ENCODE measurements around the gene PRPF6.

The PRPF6 gene

GRCh38 chr20:63942250-63942951 lies 38.5 kb upstream of the PRPF6 start:
- DNase-seq (ENCODE audit: low read depth): peak; percentile 20
- TF ChIP-seq CTCF (conservative IDR thresholded peaks at IDR 0.05; ENCODE audit: control insufficient read depth, insufficient read depth, low read depth, low read length): no peak
- no peak overlapping the region for H3K4me3 ChIP-seq (ENCODE audit: control insufficient read depth, low read depth, low read length)

GRCh38 chr20:63942969-63943807 lies 37.7 kb upstream of the PRPF6 start:
- DNase-seq (ENCODE audit: low read depth): no peak
- no peak for TF ChIP-seq CTCF (conservative IDR thresholded peaks at IDR 0.05; ENCODE audit: control insufficient read depth, insufficient read depth, low read depth, low read length)
- H3K4me3 ChIP-seq (ENCODE audit: control insufficient read depth, low read depth, low read length): no peak overlapping the region

- no peak for DNase-seq (ENCODE audit: low read depth)
- H3K4me3 ChIP-seq (ENCODE audit: control insufficient read depth, low read depth, low read length): no peak overlapping the region
- TF ChIP-seq CTCF (conservative IDR thresholded peaks at IDR 0.05; ENCODE audit: control insufficient read depth, insufficient read depth, low read depth, low read length): no peak
These were observed 37.2 kb upstream of the PRPF6 start for GRCh38 chr20:63943808-63944077.

GRCh38 chr20:63944078-63944941 lies 36.6 kb upstream of the PRPF6 start:
- H3K4me3 ChIP-seq (ENCODE audit: control insufficient read depth, low read depth, low read length): no peak overlapping the region
- no peak for TF ChIP-seq CTCF (conservative IDR thresholded peaks at IDR 0.05; ENCODE audit: control insufficient read depth, insufficient read depth, low read depth, low read length)
- DNase-seq (ENCODE audit: low read depth): no peak

GRCh38 chr20:63945031-63945658 lies 35.8 kb upstream of the PRPF6 start:
- DNase-seq (ENCODE audit: low read depth): no peak
- no peak for TF ChIP-seq CTCF (conservative IDR thresholded peaks at IDR 0.05; ENCODE audit: control insufficient read depth, insufficient read depth, low read depth, low read length)
- H3K4me3 ChIP-seq (ENCODE audit: control insufficient read depth, low read depth, low read length): no peak overlapping the region

Measured in fibroblast of mammary gland (primary cell).